ENCODE measurements around the gene MAPK8IP3.
"Not testable (repeated sequence)": the region's sequence is repeated elsewhere in the genome, so short reads cannot be mapped to it uniquely, and the experiment has no call there.

Gene MAPK8IP3

DNA sequence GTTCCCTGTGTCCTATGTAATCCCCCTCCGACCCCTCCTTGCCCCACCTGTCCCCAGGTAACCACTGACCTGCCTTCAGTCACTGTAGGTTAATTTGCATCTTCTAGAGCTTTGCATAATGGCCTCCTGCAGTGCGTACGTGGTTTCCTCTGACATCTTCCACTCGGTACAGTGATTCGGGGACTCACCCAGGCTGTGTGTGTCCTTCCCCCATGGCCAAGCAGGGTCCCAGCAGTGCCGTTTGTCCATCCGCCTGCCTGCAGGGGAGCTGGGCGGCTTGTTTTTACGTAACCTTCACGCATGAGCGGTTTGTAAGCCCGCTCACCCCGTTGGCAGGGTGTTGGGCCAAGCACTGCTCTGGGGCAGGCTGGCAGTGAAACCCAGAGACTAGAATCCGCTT lies 7.9 kb downstream of the MAPK8IP3 start:
- DNase-seq, result no peak

DNA sequence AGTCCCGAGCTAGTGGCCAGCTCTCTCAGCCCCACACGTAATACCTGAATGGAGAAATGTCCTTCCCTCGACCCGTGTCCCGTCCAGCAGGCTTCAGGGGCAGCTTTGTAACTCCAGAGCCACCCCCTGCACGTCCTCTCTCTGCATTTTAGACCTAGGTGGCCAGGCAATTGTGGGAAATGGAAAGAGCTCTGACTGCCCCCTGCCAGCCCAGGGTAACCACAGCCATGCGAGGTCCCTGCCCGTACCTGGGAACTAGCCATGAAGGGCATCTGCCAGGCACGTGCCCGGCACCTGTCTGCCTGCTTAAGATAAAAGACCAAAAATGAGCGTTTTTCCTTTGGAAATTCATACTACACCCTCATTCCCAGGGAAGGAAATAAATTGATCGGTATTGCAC lies 9.2 kb downstream of the MAPK8IP3 start:
- DNase-seq, result no peak

DNA sequence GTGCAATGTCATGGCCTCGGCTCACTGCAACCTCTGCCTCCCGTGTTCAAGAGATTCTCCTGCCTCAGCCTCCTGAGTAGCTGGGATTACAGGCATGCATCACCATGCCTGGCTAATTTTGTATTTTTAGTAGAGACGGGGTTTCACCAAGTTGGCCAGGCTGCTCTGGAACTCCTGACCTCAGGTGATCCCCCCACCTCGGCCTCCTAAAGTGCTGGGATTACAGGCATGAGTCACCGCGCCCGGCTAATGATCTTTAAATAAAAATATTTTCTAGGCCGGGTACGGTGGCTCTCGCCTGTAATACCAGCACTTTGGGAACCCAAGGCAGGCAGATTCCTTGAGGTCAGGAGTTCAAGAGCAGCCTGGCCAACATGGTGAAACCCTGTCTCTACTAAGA lies 12.2 kb downstream of the MAPK8IP3 start:
- not testable (repeated sequence) for DNase-seq

DNA sequence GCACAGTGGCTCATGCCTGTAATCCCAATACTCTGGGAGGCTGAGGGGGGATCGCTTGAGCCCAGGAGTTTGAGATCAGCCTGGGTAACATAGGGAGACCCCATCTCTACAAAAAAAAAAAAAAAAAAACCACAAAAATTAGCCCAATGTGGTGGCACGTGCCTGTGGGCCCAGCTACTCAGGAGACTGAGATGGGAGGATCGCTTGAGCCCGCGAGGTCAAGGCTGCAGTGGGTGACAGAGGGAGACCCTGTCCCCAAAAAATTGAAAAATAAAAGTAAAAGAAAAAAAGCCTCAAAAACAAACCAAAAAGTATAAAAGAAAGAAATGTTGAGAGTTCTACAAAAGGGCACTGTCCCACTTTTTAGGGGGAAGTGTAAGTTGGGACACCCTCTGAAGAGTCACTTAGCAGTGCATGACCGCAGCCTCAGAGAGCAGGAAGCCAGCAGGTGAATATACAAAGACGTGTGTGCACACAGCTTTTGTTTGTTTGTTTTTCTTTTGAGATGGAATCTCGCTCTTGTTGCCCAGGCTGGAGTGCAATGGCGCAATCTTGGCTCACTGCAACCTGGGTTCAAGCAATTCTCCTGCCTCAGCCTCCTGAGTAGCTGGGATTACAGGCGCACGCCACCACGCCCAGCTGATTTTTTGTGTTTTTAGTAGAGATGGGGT lies 13.7 kb downstream of the MAPK8IP3 start:
- not testable (repeated sequence) for DNase-seq

DNA sequence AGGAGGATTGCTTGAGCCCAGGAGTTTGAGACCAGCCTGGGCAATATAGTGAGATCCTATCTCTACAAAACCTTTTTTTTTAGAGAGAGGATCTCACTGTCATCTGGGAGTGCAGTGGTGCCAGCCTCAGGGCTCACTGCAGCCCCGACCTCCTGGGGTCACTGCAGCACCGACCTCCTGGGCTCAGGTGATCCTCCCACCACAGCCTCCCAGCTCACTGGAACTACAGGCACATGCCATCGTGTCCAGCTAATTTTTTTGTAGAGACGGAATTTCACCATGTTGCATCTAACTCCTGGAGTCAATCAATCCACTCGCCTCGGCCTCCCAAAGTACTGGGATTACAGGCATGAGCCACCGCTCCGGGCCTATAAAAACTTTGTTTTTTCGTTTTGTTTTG lies 15.4 kb downstream of the MAPK8IP3 start:
- DNase-seq, result no peak

DNA sequence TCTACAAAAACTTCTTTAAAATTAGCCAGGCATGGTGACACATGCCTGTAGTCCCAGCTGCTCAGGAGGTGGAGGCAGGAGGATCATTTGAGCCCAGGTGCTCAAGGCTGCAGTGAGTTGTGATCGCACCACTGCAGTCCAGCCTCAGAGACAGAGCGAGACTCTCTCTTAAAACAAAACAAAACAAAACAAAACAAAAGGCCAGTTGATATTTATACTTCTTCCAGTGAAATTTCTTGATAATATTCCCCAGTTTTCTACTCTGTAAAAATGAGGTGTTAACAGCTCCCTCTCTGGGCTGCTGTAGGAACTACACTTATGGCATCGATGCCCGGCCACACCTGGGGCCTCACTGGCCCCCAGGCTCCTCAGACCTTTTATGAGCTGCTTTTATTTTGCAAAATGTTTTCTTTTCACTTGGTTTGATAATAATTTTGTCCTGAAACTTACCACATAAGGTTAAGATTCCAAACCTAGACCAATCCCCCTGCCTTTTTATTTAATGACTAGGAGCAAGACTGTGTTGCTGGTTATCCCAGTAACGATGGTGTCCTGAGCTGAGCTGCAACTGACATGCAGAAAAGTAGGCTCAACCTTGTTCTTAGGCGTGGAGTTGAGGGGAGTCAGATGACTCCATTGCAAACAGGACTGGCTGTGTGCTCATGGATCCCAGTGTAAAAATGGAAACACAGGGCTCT lies 17.6 kb downstream of the MAPK8IP3 start:
- DNase-seq, result no peak

DNA sequence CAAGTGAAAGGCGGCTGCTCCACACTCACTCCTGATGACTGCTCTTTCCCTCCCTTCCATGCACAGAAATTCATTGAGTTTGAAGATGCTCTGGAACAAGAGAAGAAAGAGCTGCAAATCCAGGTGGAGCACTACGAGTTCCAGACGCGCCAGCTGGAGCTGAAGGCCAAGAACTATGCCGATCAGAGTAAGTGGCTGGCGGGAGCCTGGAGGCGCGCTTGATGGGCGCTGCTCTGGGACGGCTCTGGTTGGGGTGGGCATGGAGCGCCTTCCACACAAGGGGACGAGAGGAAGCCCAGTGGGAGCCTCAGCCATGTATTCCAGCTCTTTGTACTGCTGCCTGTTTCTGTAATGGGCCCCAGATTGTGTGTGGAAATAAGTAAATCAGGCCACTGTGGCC lies 18.5 kb downstream of the MAPK8IP3 start:
- no peak for DNase-seq

DNA sequence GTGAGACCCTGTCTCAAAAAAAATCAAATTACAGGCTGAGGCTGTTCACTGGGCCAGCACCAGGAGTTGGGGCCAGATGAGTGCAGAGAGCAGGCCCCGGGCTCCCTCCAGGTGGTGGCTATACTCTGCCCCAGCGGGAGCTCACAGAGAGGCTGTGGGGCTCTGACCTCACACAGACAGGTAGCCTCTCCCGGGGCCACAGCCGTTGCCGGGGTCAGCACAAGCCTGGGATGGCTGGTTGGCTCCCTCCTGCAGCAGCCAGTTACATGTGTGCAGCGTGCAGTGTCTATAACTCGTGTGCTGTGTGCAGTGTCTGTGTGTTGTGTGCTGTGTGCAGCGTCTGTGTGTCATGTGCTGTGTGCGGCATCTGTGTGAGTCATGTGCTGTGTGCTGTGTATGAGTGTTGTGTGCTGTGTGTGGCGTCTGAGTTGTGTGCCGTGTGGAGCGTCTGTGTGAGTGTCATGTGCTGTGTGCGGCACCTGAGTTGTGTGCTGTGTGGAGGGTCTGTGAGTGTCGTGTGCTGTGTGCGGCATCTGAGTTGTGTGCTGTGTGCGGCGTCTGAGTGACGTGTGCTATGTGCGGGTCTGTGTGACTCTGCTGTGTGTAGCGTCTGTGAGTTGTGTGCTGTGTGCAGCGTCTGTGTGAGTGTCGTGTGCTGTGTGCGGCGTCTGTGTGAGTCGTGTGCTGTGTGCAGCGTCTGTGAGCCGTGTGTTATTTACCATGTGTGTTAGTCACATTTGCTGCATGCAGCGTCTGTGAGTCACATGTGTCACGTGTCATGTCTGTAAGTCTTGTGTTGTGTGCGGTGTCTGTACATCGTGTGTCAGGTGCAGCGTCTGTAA lies 20.9 kb downstream of the MAPK8IP3 start:
- no peak for DNase-seq

DNA sequence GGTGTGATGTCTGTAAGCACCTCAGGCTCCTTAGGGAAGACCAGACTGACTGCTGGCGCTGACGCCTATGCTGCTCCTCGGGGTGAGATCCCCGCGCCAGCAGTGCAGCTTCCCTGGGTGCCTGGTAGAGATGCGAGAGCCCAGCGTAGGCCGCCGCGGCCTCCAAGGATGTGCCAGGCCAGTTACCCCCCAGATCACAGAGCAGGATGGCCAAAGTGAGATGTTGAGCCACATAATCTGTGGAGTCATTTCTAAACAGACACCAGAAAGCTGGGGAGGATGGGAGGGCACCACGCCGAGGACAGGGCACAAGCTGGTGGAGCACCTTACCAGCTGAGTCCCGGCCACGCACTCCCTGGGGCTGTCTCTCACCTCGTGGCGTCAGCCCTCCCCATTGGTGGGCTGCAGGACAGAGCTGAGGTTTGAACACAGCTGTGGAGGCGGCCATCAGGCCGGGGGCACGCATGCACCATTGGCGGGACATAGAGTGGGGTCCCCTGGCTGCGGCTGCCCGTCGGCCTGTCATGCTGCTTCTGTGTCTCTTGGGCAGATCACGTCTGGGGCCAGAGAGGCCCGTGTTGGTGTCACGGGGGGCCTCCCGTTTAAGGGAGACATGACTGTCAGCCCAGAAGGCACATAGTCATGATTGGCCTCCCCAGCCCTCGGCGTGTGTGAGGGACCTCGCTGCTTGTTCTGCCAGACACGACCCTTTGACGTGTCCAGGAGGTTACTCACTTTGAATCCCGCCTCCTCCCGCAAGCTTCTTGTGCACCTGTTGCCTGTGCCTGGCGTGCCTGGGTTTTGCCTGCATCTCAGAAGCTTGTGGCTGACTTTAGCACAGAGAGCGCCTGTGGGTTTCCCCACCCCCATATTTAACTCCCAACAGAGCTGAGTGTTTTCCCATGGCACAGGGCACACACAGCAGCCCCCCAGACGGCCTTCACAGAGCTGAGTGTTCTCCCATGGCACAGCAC lies 21.9 kb downstream of the MAPK8IP3 start:
- no peak for DNase-seq

DNA sequence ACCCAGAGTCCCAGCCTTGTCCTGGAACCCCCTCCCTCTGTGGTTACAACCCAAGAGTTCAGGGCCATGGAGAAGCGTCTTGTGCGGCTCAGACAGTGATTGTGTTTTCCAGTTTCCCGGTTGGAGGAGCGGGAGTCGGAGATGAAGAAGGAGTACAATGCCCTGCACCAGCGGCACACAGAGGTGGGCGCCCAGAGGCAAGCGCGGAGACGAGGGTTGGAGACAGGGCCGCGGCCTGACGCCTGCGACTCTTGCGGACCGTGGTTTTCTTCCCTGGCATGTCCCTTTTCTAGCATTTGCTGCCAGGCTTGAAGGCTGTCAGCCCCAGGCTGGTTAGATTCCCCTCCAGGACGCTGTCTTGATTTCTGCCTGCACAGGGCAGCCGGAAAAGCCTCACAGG lies 23.0 kb downstream of the MAPK8IP3 start:
- no peak for DNase-seq

DNA sequence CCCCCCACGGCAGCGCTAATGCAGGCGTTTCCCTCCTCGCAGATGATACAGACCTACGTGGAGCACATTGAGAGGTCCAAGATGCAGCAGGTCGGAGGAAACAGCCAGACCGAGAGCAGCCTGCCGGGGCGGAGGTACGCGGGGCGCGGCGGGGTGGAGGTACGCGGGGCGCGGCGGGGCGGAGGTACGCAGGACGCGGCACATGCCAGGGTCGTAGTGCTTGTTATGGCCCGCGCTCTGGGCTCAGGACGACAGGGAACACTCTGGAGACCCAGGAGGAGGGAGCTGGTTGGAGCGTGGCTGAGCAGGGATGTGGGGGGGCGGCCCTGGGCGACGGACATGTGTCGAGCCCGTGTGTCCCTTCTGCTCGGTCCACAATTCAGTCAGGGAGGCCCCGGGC lies 23.4 kb downstream of the MAPK8IP3 start:
- no peak for DNase-seq

DNA sequence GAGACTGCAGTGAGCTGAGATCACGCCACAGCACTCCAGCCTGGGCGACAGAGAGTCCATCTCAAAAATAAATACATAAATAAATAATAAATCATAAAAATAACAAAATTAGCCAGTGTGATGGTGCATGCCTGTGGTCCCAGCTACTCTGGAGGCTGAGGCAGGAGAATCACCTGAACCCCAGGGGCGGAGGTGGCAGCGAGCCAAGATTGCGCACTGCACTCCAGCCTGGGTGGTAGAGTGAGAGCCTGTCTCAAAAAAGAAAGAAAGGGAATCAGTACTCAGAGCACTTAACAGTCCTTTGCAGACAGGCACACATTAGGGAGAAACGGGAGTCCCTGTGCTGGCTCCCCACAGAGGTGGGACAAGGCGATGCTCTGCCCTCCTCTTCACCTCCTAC lies 25.1 kb downstream of the MAPK8IP3 start:
- DNase-seq, result no peak

DNA sequence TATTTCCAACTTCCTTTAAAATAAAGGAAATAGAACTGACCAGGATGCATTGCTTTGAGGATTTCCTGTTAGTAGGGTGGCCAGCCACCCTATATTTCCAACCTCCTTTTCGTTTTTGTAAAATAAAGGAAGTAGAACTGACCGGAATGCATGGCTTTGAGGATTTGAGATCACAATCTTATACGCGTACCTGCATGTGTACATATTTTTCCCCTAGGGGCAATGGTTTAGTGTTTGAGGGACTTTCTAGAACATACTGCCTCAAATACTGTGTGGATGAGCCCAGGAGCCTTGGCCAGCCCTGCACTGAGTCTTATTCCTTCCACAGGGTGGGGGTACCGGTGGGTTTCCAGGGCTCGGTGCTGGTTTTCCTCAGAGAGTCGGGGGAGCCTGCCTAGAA lies 25.6 kb downstream of the MAPK8IP3 start:
- no peak for DNase-seq

DNA sequence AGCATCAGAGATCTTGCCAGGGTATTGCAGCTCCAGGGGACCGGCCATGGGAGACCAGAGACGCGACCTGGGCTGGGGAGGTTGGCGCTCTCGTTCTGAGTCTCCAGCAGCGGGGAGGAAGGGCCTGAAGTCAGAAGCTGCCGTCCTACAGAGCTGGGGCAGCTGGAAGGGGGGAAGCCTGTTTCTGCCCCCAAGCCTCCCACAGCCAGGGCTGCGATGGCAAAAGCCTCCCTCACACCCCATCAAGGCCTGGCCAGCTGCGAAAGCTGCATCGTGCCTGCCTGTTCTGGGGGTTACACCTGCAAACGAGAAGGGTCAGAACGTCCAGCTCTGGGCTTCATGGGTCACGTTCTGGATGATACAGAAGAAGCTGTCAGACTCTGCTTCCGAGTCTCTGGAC lies 26.1 kb downstream of the MAPK8IP3 start:
- DNase-seq, result no peak

DNA sequence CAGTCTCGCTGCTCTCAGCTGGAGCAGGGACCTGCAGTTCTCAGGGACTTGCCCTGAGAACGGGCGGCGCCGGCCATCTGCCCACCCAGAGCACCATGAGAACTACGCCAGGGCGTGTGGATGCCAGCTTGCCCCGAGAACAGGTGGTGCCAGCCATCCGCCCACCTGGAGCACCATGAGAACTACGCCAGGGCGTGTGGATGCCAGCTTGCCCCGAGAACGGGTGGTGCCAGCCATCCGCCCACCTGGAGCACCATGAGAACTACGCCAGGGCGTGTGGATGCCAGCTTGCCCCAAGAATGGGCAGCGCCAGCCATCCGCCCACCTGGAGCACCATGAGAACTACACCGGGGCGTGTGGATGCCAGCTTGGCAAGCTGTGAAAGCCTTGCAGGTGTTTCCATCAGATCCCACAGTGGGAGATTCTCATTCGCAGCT lies 26.6 kb downstream of the MAPK8IP3 start:
- not testable (repeated sequence) for DNase-seq

DNA sequence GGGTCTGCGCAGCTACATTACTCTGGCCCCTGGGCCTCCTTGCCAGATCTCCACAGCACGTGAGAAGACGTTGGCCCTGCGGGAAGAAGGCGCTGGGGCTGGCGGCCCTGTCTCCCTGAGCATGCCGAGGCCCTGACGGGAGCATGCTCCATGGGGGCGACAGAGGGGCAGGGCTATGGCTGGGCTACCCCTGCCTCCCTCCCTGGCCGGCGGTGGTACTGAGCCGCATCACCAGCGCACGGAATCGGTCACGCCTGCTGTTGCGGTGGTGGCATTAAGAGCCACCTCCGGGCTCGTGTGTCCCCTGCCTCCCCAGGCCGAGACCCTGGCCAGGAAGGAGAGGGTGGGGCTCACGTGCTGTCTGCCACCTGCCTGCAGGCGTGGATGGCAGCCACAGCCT lies 28.1 kb downstream of the MAPK8IP3 start:
- no peak for DNase-seq

DNA sequence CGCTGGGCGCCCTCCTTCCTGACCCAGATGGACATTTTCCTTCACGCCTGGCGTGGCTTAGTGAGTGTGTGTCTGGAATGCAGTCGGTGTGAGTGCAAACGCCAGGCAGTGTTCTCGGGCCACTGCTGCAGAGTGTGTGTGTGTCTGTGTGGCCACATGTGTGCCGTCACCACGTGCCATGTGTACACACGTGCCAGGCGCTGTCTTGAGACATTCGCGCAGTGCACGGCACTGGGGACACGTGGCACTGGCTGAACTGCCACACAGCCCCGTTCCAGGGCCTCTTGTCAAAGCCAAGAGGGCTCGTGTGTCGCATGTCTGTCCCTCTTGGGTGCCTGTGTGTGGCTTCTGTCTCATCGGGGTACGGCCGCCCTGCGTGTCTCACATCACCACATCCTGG lies 28.8 kb downstream of the MAPK8IP3 start:
- no peak for DNase-seq

DNA sequence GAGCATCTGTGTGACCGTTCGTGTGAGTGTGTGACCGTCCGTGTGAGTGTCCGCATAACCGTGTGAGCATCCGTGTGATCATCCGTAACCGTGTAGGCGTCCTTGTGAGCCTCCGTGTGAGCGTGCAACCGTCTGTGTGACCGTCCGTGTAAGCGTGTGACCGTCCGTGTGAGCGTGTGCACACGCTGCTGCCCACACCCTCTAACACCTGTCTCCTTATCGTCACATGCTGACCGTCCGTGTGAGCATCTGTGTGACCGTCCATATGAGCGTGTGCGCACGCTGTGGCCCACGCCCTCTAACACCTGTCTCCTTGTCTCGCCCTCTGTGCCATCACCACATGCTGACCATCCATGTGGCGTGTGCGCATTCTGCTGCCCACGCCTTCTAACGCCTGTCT lies 34.2 kb downstream of the MAPK8IP3 start:
- no peak for DNase-seq

DNA sequence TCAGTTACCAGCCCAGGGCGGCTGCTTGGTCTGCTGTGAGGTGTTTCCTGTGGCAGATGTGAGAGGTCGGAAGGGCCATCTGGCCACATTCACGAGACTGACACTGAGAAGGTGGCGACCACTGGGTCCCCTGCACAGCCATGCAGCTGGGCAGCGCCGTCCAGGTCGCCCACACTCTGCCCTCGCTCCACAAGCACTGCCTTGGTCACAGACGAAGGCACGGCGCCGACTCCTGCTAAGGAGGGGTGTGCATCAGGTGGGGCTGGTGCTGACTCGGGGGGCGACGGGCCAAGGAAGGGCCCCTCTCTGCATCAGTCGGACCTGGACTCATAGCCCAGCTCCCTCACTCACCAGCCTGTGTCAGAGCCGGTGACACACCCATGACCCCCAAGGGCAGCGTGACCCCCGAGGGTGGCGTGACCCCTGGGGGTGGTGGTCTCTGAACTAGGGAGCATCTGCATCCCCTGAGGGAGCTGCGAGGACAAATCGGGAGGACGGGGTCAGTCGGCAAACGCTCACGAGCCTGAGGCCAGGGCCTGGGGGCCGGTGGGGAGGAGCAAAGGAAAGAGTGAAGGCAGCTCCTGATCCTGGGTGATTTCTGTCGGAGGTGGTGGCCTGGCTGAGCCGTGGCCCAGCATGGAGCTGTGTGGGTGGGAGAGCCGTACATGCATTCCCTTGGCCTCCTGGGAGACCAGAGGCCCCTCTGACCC lies 34.9 kb downstream of the MAPK8IP3 start:
- DNase-seq, result peak; percentile 22

DNA sequence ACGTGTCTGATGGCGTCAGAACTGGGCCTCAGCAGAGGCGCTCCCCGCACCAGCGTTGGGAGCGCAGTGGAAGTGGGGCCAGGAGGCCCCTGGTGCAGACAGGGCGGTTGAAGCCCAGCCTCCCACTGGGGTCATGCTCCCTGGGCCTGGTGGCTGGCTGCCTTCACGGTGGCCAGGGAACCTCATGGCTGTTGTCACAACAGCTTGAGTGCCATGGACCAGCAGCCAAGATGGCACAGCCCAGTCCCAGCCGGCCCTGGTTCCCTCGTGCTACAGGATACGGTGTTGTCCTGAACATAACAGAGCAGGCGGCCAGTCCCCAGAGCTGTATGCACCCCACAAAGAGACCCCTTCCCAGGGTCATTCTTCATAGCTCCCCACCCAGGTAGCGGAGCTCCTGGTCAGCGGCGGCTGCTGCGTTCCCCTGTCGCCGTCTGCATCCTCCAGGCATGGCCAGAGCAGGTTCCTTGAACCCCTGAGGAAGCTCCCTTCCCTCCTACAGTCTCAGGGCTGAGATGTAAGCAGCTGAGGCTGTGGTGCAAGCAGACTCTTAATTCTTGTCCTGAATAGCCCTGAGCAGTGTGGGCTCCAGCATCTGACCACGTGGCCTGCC lies 35.7 kb downstream of the MAPK8IP3 start:
- peak; percentile 13 for DNase-seq
